IMR-90 (cell line): ENCODE results near the gene URM1. TPM values are rescaled to one million over a fixed set of nuclear protein-coding genes. Genes with fewer than 3 reads are reported as not detected.

Source experiments
- CHD1 ChIP-seq: IDR thresholded peaks from 2 replicates; pipeline ENCODE4 v1.6.1; 2012; ENCODE audit warnings: low read depth, low read length, improper control_type of control experiment
- ELK1 ChIP-seq: fragments of 150-350 bp; IDR thresholded peaks from 2 replicates; pipeline ENCODE4 v1.6.1; 2016; ENCODE audit warnings: low read depth, mild to moderate bottlenecking, low read length, moderate library complexity, borderline replicate concordance
- RFX5 ChIP-seq: IDR thresholded peaks from 2 replicates; pipeline ENCODE4 v1.8.0; 2012; ENCODE audit warnings: low read depth, mild to moderate bottlenecking, low read length, moderate library complexity
- USF2 ChIP-seq: fragments of 150-350 bp; IDR thresholded peaks from 2 replicates; pipeline ENCODE4 v1.6.1; 2017; ENCODE audit warnings: mild to moderate bottlenecking, antibody characterized with exemption, low read length, low read depth
- polyA plus RNA-seq, 3 experiments: library from polyadenylated mRNA; depleted of rRNA; stranded (reverse); fragments of >200 nt; gene quantifications; 2 replicates each; pipeline ENCODE4 v1.2.3, GENCODE V29; 2012; ENCODE audit warnings: low replicate concordance in 1 of 3
- total RNA-seq: library from RNA; depleted of rRNA; stranded (reverse); fragments of >200 nt; gene quantifications from 2 replicates; pipeline ENCODE4 v1.2.3, GENCODE V29; 2012

URM1 gene
- total and polyA plus RNA-seq, 2 of the 4 experiments (the other 2 are of a cell fraction), result 33.2 to 66.9 TPM

GRCh38 chr9:128370752-128371629 is at the start of gene URM1 (continued):
- TF ChIP-seq ELK1 (no peak), CHD1 (no peak), USF2 (no peak), RFX5 (no peak)
